BJ (cell line): ENCODE measurements around the gene ACBD4. TPM values are rescaled to one million over a fixed set of nuclear protein-coding genes. Genes with fewer than 3 reads are reported as not detected.

Source experiments
- CTCF ChIA-PET: fragments of 350-600 bp; formaldehyde crosslinking; extraction: SDS; loops from one replicate; lab custom pipeline; 2021; ENCODE audit warnings: antibody characterized with exemption, inconsistent platforms; lab: Yijun Ruan, JAX
- POLR2A ChIA-PET: fragments of 300-600 bp; sonication (Branson Sonifier 250); formaldehyde crosslinking; extraction: SDS; loops from one replicate; lab custom pipeline; 2021; ENCODE audit warnings: antibody characterized with exemption; lab: Charles Lee
- DNase-seq: peaks from one replicate; pipeline ENCODE4 v3.0.0-alpha.2; 2011; ENCODE audit warnings: low read depth
- H3K27me3 ChIP-seq: 2 replicates; pipeline ENCODE4 v1.6.0; 2011; ENCODE audit warnings: low read length; ENCODE audit not compliant: control insufficient read depth, insufficient read depth
- H3K36me3 ChIP-seq: 2 replicates; pipeline ENCODE4 v1.5.1; 2011; ENCODE audit warnings: low read length; ENCODE audit not compliant: control insufficient read depth, insufficient read depth
- H3K4me3 ChIP-seq: 2 replicates; pipeline ENCODE4 v1.5.1; 2011; ENCODE audit warnings: low read depth, mild to moderate bottlenecking, control low read depth, low read length
- polyA plus RNA-seq: library from polyadenylated mRNA; depleted of rRNA; stranded (reverse); fragments of >200 nt; gene quantifications from 2 replicates; pipeline ENCODE4 v1.2.3, GENCODE V29; 2011
- TF ChIP-seq, protein P1 (sequence below): IDR thresholded peaks from 2 replicates; pipeline ENCODE4 v1.5.1; 2011; ENCODE audit warnings: low read depth, mild to moderate bottlenecking, control low read depth, inconsistent platforms, low read length, moderate library complexity; ENCODE audit not compliant: insufficient read depth

Gene ACBD4
- polyA plus RNA-seq, 1 experiment, result 7.3 TPM

DNA sequence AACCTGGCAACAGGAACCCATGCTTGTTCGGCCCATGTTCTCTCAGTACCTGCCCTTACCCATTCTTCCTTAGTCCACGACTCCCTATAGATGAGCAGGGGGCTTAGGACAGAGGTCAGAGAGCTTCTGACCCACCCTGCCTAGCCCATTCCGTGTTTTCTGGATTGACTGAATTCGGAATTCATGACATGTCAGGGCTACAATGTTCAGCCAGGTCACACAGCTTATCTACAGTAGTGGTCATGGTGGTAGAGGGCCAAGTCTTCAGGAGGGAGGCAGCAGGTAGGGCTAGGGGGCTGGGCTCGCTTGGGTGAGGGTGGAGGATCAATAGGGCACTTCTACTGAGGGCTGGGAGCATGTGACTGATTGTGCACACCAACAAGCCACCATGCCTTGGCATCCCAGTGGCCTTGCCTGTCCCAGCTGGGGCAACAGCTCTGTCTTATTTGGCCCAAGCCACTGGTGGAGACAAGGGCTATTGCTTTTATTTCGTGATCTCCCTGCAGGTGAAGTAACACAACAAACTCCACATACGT is 29.3 kb downstream of the ACBD4 start:
- TF ChIP-seq, protein P1, sequence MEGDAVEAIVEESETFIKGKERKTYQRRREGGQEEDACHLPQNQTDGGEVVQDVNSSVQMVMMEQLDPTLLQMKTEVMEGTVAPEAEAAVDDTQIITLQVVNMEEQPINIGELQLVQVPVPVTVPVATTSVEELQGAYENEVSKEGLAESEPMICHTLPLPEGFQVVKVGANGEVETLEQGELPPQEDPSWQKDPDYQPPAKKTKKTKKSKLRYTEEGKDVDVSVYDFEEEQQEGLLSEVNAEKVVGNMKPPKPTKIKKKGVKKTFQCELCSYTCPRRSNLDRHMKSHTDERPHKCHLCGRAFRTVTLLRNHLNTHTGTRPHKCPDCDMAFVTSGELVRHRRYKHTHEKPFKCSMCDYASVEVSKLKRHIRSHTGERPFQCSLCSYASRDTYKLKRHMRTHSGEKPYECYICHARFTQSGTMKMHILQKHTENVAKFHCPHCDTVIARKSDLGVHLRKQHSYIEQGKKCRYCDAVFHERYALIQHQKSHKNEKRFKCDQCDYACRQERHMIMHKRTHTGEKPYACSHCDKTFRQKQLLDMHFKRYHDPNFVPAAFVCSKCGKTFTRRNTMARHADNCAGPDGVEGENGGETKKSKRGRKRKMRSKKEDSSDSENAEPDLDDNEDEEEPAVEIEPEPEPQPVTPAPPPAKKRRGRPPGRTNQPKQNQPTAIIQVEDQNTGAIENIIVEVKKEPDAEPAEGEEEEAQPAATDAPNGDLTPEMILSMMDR, result no peak
- Histone ChIP-seq H3K4me3 (no peak overlapping the region), H3K27me3 (no peaks in the 10 kb centered on the region), H3K36me3 (peaks cover 1% of the 10 kb centered on the region; the same call in 1 of the 2 replicates)
- ChIA-PET CTCF (interaction anchor here (1.4 to 8.3 kb wide), 2 partner anchors 15 to 33 kb away, joined by 3 to 83 read pairs; partner anchors contain the start of gene HEXIM1), POLR2A (no interaction called here)
- DNase-seq, result no peak

DNA sequence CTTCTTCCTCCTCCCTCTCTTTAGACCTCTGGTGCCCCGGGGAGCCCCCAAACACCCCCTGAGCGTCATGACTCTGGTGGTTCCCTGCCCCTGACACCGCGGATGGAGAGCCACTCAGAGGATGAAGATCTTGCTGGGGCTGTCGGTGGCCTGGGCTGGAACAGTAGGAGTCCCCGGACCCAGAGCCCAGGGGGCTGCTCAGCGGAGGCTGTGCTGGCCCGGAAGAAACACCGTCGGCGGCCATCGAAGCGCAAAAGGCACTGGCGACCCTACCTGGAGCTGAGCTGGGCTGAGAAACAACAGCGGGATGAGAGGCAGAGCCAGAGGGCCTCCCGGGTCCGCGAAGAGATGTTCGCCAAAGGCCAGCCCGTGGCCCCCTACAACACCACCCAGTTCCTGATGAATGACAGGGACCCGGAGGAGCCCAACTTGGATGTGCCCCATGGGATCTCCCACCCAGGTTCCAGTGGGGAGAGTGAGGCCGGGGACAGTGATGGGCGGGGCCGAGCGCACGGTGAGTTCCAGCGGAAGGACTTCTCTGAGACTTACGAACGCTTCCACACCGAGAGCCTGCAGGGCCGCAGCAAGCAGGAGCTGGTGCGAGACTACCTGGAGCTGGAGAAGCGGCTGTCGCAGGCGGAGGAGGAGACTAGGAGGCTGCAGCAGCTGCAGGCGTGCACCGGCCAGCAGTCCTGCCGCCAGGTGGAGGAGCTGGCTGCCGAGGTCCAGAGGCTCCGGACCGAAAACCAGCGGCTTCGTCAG is 33.7 kb downstream of the ACBD4 start:
- DNase-seq, result no peak
- peaks cover 1% of the 10 kb centered on the region; the same call in 1 of the 2 replicates for H3K36me3 ChIP-seq
- TF ChIP-seq, protein P1, result no peak
- ChIA-PET POLR2A (no interaction called here), CTCF (interaction anchor here (1.2 to 1.6 kb wide), 2 partner anchors 20 to 28 kb away, joined by 4 read pairs; no protein-coding TSS in a partner anchor)
- H3K4me3 ChIP-seq, result no peak overlapping the region
- no peaks in the 10 kb centered on the region for H3K27me3 ChIP-seq

DNA sequence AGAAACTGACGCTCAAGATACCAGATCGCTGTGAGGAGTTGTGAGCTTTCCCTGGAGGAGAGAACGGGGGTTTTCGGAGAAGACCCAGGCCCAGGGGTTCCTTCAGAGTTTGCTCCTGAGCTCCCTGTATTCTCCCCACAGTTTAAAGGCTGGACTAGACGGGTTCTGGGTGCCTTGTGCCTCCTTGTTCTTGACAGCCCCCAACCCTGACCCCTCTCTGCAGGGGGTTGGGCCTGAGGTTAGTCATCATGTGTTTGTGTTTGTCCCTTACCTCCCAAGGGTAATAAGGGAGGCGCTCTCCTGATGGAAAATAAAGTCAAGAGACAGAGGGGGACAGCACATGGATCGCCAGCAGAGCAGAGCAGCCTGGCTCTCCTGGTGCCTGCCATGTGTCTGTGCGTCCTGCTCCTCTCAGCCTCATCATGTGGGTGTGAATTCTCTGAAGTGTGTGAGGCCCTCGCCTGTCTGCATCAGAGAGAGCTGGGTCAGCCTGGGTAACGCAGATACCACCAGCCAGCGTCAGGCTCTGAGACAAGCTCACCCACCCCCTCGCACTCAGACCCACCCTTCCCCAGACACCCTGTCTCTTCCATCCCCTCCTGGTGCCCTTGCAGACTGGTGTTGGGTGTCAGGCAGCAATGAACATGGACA is 34.9 kb downstream of the ACBD4 start:
- no peaks in the 10 kb centered on the region for H3K27me3 ChIP-seq
- TF ChIP-seq, protein P1, result no peak
- CTCF ChIA-PET, result interaction anchor here (0.5 to 10.2 kb wide), 6 partner anchors 9 to 724 kb away, joined by 4 to 62 read pairs (median 10); partner anchors contain the start of genes ACBD4, HEXIM1 and HEXIM2
- POLR2A ChIA-PET, result interaction anchor here (0.7 kb wide), 1 partner anchor 473 kb away, joined by 3 read pairs; no protein-coding TSS in a partner anchor
- no peak overlapping the region for H3K4me3 ChIP-seq
- H3K36me3 ChIP-seq, result peaks cover 1% of the 10 kb centered on the region; the same call in 1 of the 2 replicates
- DNase-seq, result no peak

DNA sequence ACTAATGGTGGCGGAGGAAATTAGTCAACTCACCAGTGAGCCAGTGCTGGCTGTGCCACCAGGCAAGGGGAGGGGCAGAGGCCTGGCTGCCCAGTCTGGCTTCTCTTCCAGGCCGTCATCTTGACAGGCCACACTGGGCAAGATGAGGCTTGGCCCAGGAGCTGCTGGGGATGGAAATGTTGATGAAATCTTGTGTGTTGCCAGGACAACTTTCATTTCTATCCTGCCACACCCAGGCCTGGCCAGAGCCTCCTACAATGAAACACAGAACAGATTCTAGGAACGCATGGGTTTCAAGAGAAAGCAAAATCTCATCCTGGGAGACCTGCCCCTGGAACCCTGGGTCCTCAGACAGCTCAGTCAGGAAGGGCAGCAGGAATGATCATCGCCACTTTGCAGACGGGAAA is 35.4 kb downstream of the ACBD4 start:
- ChIA-PET POLR2A (interaction anchor here (0.7 kb wide), 2 partner anchors 19 to 472 kb away, joined by 3 read pairs; no protein-coding TSS in a partner anchor), CTCF (interaction anchor here (0.7 to 10.2 kb wide), 5 partner anchors 10 to 35 kb away, joined by 3 to 62 read pairs (median 15); partner anchors contain the start of genes ACBD4, HEXIM1 and HEXIM2)
- Histone ChIP-seq H3K36me3 (peaks cover 1% of the 10 kb centered on the region; the same call in 1 of the 2 replicates), H3K27me3 (no peaks in the 10 kb centered on the region), H3K4me3 (peak overlapping the region; percentile 18)
- TF ChIP-seq, protein P1, result no peak
- peak; percentile 73 for DNase-seq
